Gastrocnemius medialis (tissue), 4 donors: ENCODE results near the gene TPSG1. TPM values are rescaled to one million over a fixed set of nuclear protein-coding genes. Genes with fewer than 3 reads are reported as not detected.

Source experiments
- ATAC-seq, 2 donors: fragments of 150-250 bp; one replicate each; pipeline ENCODE4 v1.9.1; 2016
- DNase-seq, 2 donors: peaks; one replicate each; pipeline ENCODE4 v3.0.0-alpha.2; 2019
- H3K27ac ChIP-seq, 4 donors: fragments of 200-600 bp; sonication (generic); 1 replicate in 1 of 4; 2 replicates in 3 of 4; pipeline ENCODE4 v1.5.1; 2016 to 2018; ENCODE audit warnings: mild to moderate bottlenecking in 2 of 4, moderate library complexity in 1 of 4
- H3K27me3 ChIP-seq, 3 donors: fragments of 200-600 bp; sonication (generic) in 2 of 3; 1 replicate in 1 of 3; 2 replicates in 2 of 3; pipeline versions ENCODE4 v1.5.1 to v1.6.0; 2016 to 2019; ENCODE audit warnings: mild to moderate bottlenecking in 1 of 3, moderate library complexity in 1 of 3
- H3K36me3 ChIP-seq, 2 donors: fragments of 200-600 bp; sonication (generic) in 1 of 2; one replicate each; pipeline ENCODE4 v1.5.1; 2017 to 2018
- H3K4me1 ChIP-seq, 2 donors: fragments of 200-600 bp; sonication (generic) in 1 of 2; one replicate each; pipeline ENCODE4 v1.5.1; 2016 to 2017; ENCODE audit warnings: mild to moderate bottlenecking in 2 of 2
- H3K4me3 ChIP-seq, 4 donors: fragments of 200-600 bp; sonication (generic) in 3 of 4; 1 replicate in 1 of 4; 2 replicates in 3 of 4; pipeline ENCODE4 v1.5.1; 2016 to 2019; ENCODE audit warnings: mild to moderate bottlenecking in 2 of 4
- H3K9me3 ChIP-seq, 3 donors: fragments of 200-600 bp; sonication (generic) in 2 of 3; 1 replicate in 1 of 3; 2 replicates in 2 of 3; pipeline ENCODE4 v1.5.1; 2016 to 2019
- POLR2A ChIP-seq, 2 donors: fragments of 450-650 bp; IDR thresholded peaks; one replicate each; pipeline ENCODE4 v1.6.1; 2017; ENCODE audit warnings: antibody characterized with exemption in 2 of 2, mild to moderate bottlenecking in 2 of 2, moderate library complexity in 2 of 2
- in situ Hi-C, 4 donors: fragments of 200-750 bp; cut with MboI; loops; one replicate each; pipeline versions ENCODE4 v1.15.0 to v1.8.0; 2017; ENCODE audit warnings: low sequenced_read_pairs in 4 of 4
- intact Hi-C: fragments of 100-400 bp; cut with DNase I; formaldehyde crosslinking; loops from one replicate; pipeline ENCODE4 v1.15.1; 2023; ENCODE audit warnings: low total_unique reads
- total RNA-seq, 4 donors: library from RNA; depleted of rRNA; stranded (reverse); fragments of >200 nt; gene quantifications; one replicate each; pipeline versions ENCODE4 v1.1.0 to v1.2.3, GENCODE V29; 2016
- TF ChIP-seq, protein P1 (sequence below), 5 experiments: fragments of 450-650 bp in 3 of 5; fragments of 200-600 bp in 2 of 5; sonication (generic) in 2 of 5; IDR thresholded peaks in 4 of 5; conservative IDR thresholded peaks in 1 of 5; 1 replicate in 4 of 5; 2 replicates in 1 of 5; pipeline ENCODE4 v1.5.1; 2016 to 2019; ENCODE audit warnings: antibody characterized with exemption in 5 of 5, mild to moderate bottlenecking in 3 of 5, moderate library complexity in 3 of 5

TPSG1 gene
- total RNA-seq, 4 donors from 2014 or later, result 0.29 TPM; not detected in 3

- no peak for TF ChIP-seq POLR2A (IDR thresholded peaks at IDR 0.05)
- TF ChIP-seq, protein P1, sequence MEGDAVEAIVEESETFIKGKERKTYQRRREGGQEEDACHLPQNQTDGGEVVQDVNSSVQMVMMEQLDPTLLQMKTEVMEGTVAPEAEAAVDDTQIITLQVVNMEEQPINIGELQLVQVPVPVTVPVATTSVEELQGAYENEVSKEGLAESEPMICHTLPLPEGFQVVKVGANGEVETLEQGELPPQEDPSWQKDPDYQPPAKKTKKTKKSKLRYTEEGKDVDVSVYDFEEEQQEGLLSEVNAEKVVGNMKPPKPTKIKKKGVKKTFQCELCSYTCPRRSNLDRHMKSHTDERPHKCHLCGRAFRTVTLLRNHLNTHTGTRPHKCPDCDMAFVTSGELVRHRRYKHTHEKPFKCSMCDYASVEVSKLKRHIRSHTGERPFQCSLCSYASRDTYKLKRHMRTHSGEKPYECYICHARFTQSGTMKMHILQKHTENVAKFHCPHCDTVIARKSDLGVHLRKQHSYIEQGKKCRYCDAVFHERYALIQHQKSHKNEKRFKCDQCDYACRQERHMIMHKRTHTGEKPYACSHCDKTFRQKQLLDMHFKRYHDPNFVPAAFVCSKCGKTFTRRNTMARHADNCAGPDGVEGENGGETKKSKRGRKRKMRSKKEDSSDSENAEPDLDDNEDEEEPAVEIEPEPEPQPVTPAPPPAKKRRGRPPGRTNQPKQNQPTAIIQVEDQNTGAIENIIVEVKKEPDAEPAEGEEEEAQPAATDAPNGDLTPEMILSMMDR (IDR thresholded peaks at IDR 0.05 in 4 of 5, conservative IDR thresholded peaks at IDR 0.05 in 1 of 5), result no peak
- intact Hi-C loops, result no loop called here
- peaks cover 3 to 20% (median 5%) of the 10 kb centered on the region in 3 donors for H3K27me3 ChIP-seq
- no peak overlapping the region for H3K4me3 ChIP-seq
- no peaks in the 10 kb centered on the region for H3K36me3 ChIP-seq
- H3K27ac ChIP-seq, result no peak overlapping the region
- DNase-seq, result no peak
- H3K4me1 ChIP-seq, result no peaks in the 10 kb centered on the region
- no peaks in the 10 kb centered on the region for H3K9me3 ChIP-seq
- ATAC-seq, result no peak
- in situ Hi-C loops, result no loop called here
Observed at GRCh38 chr16:1197237-1197866, 27.7 kb downstream of the TPSG1 start.

DNA sequence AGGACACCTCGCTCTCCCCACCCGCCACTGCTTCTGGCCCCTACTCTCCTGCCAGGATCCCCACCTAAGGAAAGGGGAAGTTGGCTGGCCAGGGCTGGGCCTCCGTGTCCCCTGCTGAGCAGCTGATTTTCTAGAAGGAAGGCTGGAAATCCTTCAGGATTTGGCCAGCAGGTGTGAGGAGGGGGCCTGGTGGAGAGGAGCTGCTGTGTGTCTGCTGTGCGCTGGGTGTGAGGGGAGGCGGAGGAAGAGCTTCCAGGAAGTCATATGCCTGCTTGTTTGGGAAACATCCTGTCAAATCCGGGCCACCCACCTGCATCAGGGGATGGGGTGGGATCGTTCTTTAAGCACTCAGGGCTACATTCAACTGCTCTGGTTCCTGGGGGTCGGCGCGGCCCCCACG is 28.6 kb downstream of the TPSG1 start:
- in situ Hi-C loops, result no loop called here
- Histone ChIP-seq H3K4me1 (no peaks in the 10 kb centered on the region), H3K9me3 (no peaks in the 10 kb centered on the region), H3K36me3 (no peaks in the 10 kb centered on the region), H3K4me3 (no peak overlapping the region), H3K27ac (no peak overlapping the region), H3K27me3 (peaks cover 3 to 18% (median 5%) of the 10 kb centered on the region in 3 donors)
- DNase-seq, result no peak
- TF ChIP-seq, protein P1 (IDR thresholded peaks at IDR 0.05 in 4 of 5, conservative IDR thresholded peaks at IDR 0.05 in 1 of 5), result no peak
- TF ChIP-seq POLR2A (IDR thresholded peaks at IDR 0.05), result no peak
- intact Hi-C loops, result no loop called here
- no peak for ATAC-seq

DNA sequence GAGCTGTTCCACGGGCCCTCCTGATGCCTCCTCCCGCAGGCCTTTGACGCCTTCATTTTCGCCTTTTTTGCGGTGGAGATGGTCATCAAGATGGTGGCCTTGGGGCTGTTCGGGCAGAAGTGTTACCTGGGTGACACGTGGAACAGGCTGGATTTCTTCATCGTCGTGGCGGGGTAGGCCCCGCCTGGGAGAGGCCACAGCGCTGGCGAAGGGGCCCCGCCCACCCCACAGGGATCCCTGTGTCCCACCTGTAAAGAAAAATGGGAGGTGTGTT is 29.7 kb downstream of the TPSG1 start:
- Histone ChIP-seq H3K36me3 (no peaks in the 10 kb centered on the region), H3K27ac (no peak overlapping the region), H3K9me3 (no peaks in the 10 kb centered on the region), H3K4me1 (no peaks in the 10 kb centered on the region), H3K27me3 (peaks cover 3 to 18% (median 5%) of the 10 kb centered on the region in 3 donors), H3K4me3 (no peak overlapping the region)
- no peak for ATAC-seq
- in situ Hi-C loops, result no loop called here
- DNase-seq, result no peak
- TF ChIP-seq POLR2A (IDR thresholded peaks at IDR 0.05), result no peak
- TF ChIP-seq, protein P1 (IDR thresholded peaks at IDR 0.05 in 4 of 5, conservative IDR thresholded peaks at IDR 0.05 in 1 of 5), result no peak
- intact Hi-C loops, result no loop called here

- intact Hi-C loops, result loop anchor here (1.0 kb wide), 1 partner anchor 89 kb away; no protein-coding TSS in a partner anchor
Observed at GRCh38 chr16:1194665-1195392, 30.2 kb downstream of the TPSG1 start.

More at GRCh38 chr16:1194665-1195392, 30.2 kb downstream of the TPSG1 start:
- no peak overlapping the region for H3K4me3 ChIP-seq
- DNase-seq (no peak), ATAC-seq (no peak)
- H3K27ac ChIP-seq, result no peak overlapping the region
- H3K9me3 ChIP-seq, result no peaks in the 10 kb centered on the region
- TF ChIP-seq POLR2A (IDR thresholded peaks at IDR 0.05), result no peak
- TF ChIP-seq, protein P1 (IDR thresholded peaks at IDR 0.05 in 4 of 5, conservative IDR thresholded peaks at IDR 0.05 in 1 of 5), result peak; percentile 27 to 81 (median 68)
- in situ Hi-C loops, result no loop called here
- H3K27me3 ChIP-seq, result peaks cover 3 to 18% (median 8%) of the 10 kb centered on the region in 3 donors
- H3K36me3 ChIP-seq, result no peaks in the 10 kb centered on the region
- no peaks in the 10 kb centered on the region for H3K4me1 ChIP-seq
